GM23248 (cell line): ENCODE data around the gene SMARCD1.

Experiments
- EZH2 ChIP-seq: fragments of 200-600 bp; sonication (generic); IDR thresholded peaks from 2 replicates; pipeline ENCODE4 v1.6.1; 2018; ENCODE audit warnings: antibody characterized with exemption, mild to moderate bottlenecking; ENCODE audit not compliant: insufficient read depth, poor library complexity, severe bottlenecking
- EZH2phosphoT487 ChIP-seq: fragments of 200-600 bp; sonication (generic); IDR thresholded peaks from 2 replicates; pipeline ENCODE4 v1.6.1; 2018; ENCODE audit warnings: antibody characterized with exemption, moderate library complexity, mild to moderate bottlenecking, low read depth; ENCODE audit not compliant: insufficient read depth

DNA sequence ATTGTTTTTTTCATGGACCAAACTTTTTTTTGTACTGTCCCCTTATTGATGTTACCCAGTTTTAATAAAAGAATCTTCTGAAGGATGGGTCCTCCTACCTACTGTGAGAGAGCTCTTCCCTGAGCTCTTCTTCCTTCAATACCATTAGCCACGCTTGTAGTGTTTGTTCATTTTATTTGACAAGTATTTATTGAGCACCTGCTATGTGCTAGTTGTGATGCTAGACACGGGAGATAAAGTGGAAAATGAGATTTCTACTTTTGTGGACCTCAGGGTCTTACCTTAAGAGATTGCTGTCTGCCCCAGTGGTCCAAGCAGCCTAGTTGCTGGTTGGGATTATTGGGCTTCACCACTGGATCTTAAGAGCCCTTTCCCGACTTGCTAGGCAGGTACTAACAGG lies 15.4 kb downstream of the SMARCD1 start:
- no peak for TF ChIP-seq EZH2
- TF ChIP-seq EZH2phosphoT487: no peak
